PC-3 (cell line): ENCODE results near the gene ZNRF1. TPM values are rescaled to one million over a fixed set of nuclear protein-coding genes. Genes with fewer than 3 reads are reported as not detected.

Experiments
- ATAC-seq: fragments of 200-7000 bp; cut with Tn5 transposase; 2 replicates; pipeline ENCODE4 v1.9.1; 2020; ENCODE audit warnings: mild to moderate bottlenecking, moderate library complexity
- BruUV-seq: library from RNA; stranded (reverse); fragments of 400-500 nt; replicated peaks from 2 replicates; lab custom pipeline; 2021; lab: Mats Ljungman, UMichigan
- CTCF ChIA-PET: fragments of 300-600 bp; sonication (Branson Sonifier 250); formaldehyde crosslinking; loops from one replicate; lab custom pipeline; 2022; ENCODE audit warnings: antibody characterized with exemption; lab: Charles Lee
- POLR2A ChIA-PET: fragments of 300-600 bp; sonication (Branson Sonifier 250); formaldehyde crosslinking; loops from one replicate; lab custom pipeline; 2022; ENCODE audit warnings: antibody characterized with exemption; ENCODE audit not compliant: unreplicated experiment; lab: Charles Lee
- DNase-seq: peaks from one replicate; pipeline ENCODE4 v3.0.0-alpha.2; 2015
- H2AFZ ChIP-seq: fragments of 300-600 bp; sonication (generic); 2 replicates; pipeline ENCODE4 v1.6.0; 2016; ENCODE audit warnings: antibody characterized with exemption, low read length
- H3F3A ChIP-seq: fragments of 300-600 bp; sonication (generic); one replicate; pipeline ENCODE4 v1.6.0; 2017; ENCODE audit warnings: antibody characterized with exemption, low read length, control low read depth, mild to moderate bottlenecking; ENCODE audit not compliant: unreplicated experiment
- H3K27ac ChIP-seq: fragments of 300-600 bp; sonication (generic); 2 replicates; pipeline ENCODE4 v1.5.1; 2016; ENCODE audit warnings: mild to moderate bottlenecking, low read length
- H3K27me3 ChIP-seq: fragments of 300-600 bp; sonication (generic); 2 replicates; pipeline ENCODE4 v1.6.1; 2016; ENCODE audit warnings: low read length, mixed read lengths
- H3K36me3 ChIP-seq: fragments of 300-600 bp; sonication (generic); 2 replicates; pipeline ENCODE4 v1.6.1; 2016; ENCODE audit warnings: low read depth, mixed run types, low read length, mixed read lengths
- H3K4me1 ChIP-seq: fragments of 300-600 bp; sonication (generic); 2 replicates; pipeline ENCODE4 v1.5.1; 2016; ENCODE audit warnings: low read length; ENCODE audit not compliant: insufficient read depth
- H3K4me2 ChIP-seq: fragments of 300-600 bp; sonication (generic); 2 replicates; pipeline ENCODE4 v1.6.0; 2016; ENCODE audit warnings: low read length
- H3K4me3 ChIP-seq: fragments of 300-600 bp; sonication (generic); 2 replicates; pipeline ENCODE4 v1.5.1; 2016; ENCODE audit warnings: mild to moderate bottlenecking, low read length, mixed read lengths
- H3K79me2 ChIP-seq: fragments of 300-600 bp; sonication (generic); 2 replicates; pipeline ENCODE4 v1.6.1; 2017; ENCODE audit warnings: low read length, mixed read lengths
- H3K9ac ChIP-seq: fragments of 300-600 bp; sonication (generic); 2 replicates; pipeline ENCODE4 v1.6.0; 2016; ENCODE audit warnings: mild to moderate bottlenecking, low read length
- H3K9me2 ChIP-seq: fragments of 300-600 bp; sonication (generic); replicated peaks from 2 replicates; pipeline ENCODE4 v1.6.1; 2016; ENCODE audit warnings: mixed run types, low read length, mixed read lengths
- H3K9me3 ChIP-seq: fragments of 300-600 bp; sonication (generic); 2 replicates; pipeline ENCODE4 v1.6.1; 2016; ENCODE audit warnings: low read length, mixed read lengths
- H4K20me1 ChIP-seq: fragments of 300-600 bp; sonication (generic); 2 replicates; pipeline ENCODE4 v1.6.1; 2016; ENCODE audit warnings: low read length, mixed read lengths
- CTCF ChIP-seq: fragments of 300-600 bp; sonication (generic); conservative IDR thresholded peaks from 2 replicates; pipeline ENCODE4 v1.5.1; 2017; ENCODE audit warnings: antibody characterized with exemption, low read depth, mild to moderate bottlenecking, low read length
- EZH2 ChIP-seq: fragments of 300-600 bp; sonication (generic); IDR thresholded peaks from one replicate; pipeline ENCODE4 v1.6.1; 2017; ENCODE audit warnings: antibody characterized with exemption, mild to moderate bottlenecking, low read length; ENCODE audit not compliant: unreplicated experiment
- EZH2phosphoT487 ChIP-seq: fragments of 300-600 bp; sonication (generic); IDR thresholded peaks from 2 replicates; pipeline ENCODE4 v1.6.1; 2018; ENCODE audit warnings: mild to moderate bottlenecking, antibody characterized with exemption, low read length, borderline replicate concordance
- intact Hi-C: fragments of 100-400 bp; cut with micrococcal nuclease; formaldehyde crosslinking; loops from 2 replicates; pipeline ENCODE4 v1.9.0; 2023
- total RNA-seq: library from RNA; depleted of rRNA; stranded (reverse); fragments of >200 nt; gene quantifications from 2 replicates; pipeline ENCODE4 v1.2.3, GENCODE V29; 2014

The ZNRF1 gene
- total RNA-seq, 1 experiment from 2014 or later = 60.4 TPM

DNA sequence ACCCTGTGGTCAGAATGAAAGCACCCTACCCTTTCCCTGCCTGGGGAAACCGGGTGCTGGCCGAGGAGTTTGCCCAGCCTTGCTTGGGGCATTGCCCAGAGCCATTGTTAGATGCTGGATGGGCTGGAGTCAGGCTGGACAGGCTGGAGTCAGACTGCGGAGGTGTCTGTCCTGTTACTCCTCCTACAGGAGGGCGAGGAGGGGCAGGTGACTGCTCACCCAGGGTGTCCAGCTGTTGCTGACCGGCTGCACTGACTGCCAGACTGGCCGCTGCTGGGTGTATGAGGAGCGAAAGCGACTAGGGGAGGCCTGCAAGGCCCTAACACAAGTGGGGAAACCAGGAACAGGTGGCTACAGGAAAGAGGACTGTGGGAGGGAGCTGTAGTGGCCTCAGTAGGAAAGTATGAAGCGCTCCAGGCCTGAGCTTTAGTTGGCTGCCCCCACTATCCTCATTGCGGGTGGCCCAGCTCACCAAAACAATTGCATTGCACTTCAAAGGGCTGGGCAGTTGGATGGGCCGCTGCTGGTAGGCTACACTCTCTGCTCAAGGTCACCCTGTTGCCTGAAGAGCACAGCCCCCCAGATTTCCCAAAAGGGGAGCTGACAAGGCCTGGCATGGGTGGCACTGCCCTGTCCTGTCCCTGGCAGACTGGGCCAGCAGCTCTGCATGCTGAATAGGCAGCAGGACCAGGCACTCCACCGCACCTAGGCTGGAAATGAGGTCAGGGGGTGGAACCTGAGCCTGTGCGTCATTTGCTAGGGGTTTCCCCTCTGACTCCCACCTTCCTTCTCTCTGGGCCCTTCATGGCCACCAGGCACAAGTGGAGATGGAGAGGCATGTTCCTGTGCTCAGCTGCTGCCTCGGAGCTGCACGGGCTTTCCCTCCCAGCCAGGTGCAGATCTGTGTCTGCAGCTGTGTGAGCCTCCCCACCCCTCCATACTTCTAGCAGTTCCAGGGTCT lies 99.4 kb downstream of the ZNRF1 start:
- ChIA-PET POLR2A (no interaction called here), CTCF (no interaction called here)

DNA sequence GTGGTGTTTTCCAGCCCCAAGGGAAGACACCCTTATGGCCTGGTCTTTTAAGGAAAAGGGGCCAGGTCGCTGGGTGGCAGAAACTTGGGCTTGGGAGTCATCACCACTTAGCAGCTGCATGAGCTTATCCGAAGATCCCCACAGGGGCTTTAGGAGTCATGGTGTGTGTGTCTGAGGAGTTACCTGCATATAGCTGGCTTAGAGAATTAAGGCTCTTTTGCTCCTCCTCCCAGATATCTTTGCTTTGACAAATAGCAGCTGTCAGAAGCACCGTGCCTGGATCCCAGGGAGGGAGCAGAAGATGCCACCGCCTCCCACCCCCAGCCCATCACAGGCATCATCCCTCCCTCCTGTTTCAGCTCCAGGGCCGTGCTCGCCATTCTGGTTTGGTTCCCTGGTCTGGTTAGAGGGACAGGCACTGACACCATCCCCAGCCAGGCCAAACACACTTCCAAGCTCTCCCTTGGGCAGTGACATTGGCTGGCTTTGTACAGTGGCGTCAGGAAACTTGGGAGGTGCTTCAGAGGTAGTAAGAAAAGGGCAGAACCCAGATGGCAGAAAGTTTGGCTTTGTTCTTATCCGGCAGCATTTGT lies 100.3 kb downstream of the ZNRF1 start:
- ChIA-PET CTCF (no interaction called here), POLR2A (no interaction called here)
- no peaks in the 10 kb centered on the region for H3K9me3 ChIP-seq
- intact Hi-C loops = no loop called here
- no peaks in the 10 kb centered on the region for H3F3A ChIP-seq
- H3K36me3 ChIP-seq = no peaks in the 10 kb centered on the region
- H3K9ac ChIP-seq = no peak overlapping the region
- peaks cover 7% of the 10 kb centered on the region for H3K79me2 ChIP-seq
- no peaks in the 10 kb centered on the region for H3K27me3 ChIP-seq
- H2AFZ ChIP-seq = no peak overlapping the region
- H3K9me2 ChIP-seq = no peaks in the 10 kb centered on the region
- ATAC-seq (no peak), DNase-seq (no peak)
- no peaks in the 10 kb centered on the region for H4K20me1 ChIP-seq
- H3K27ac ChIP-seq = no peak overlapping the region
- BruUV-seq = no TSS peak
- H3K4me3 ChIP-seq = no peak overlapping the region
- H3K4me1 ChIP-seq = peaks cover 18% of the 10 kb centered on the region
- H3K4me2 ChIP-seq = no peak overlapping the region
- TF ChIP-seq EZH2 = no peak
- no peak for TF ChIP-seq CTCF

More for the DNA sequence above, 99.4 kb downstream of the ZNRF1 start:
- Histone ChIP-seq H3K79me2 (peaks cover 5% of the 10 kb centered on the region), H3K9me2 (no peaks in the 10 kb centered on the region), H3K4me3 (no peak overlapping the region), H3K9ac (no peak overlapping the region), H4K20me1 (no peaks in the 10 kb centered on the region), H3K27me3 (no peaks in the 10 kb centered on the region), H3K9me3 (no peaks in the 10 kb centered on the region), H3K27ac (no peak overlapping the region), H3K4me1 (peaks cover 18% of the 10 kb centered on the region), H3K4me2 (no peak overlapping the region), H3F3A (no peaks in the 10 kb centered on the region), H3K36me3 (no peaks in the 10 kb centered on the region), H2AFZ (no peak overlapping the region)
- DNase-seq (no peak), ATAC-seq (no peak)
- no TSS peak for BruUV-seq
- intact Hi-C loops = no loop called here
- TF ChIP-seq EZH2 (no peak), EZH2phosphoT487 (no peak), CTCF (no peak)
